A549 (cell line): ENCODE results near the gene NDRG2.

Experiments used
- BHLHE40 ChIP-seq: IDR thresholded peaks from 2 replicates; pipeline ENCODE4 v1.6.1; 2012; ENCODE audit warnings: low read depth, low read length, inconsistent platforms
- CHD4 ChIP-seq: fragments of 200-600 bp; sonication (generic); IDR thresholded peaks from 2 replicates; pipeline ENCODE4 v1.6.1; 2016; ENCODE audit warnings: antibody characterized with exemption, mild to moderate bottlenecking, borderline replicate concordance
- ESRRA ChIP-seq: fragments of 150-350 bp; IDR thresholded peaks from 2 replicates; pipeline ENCODE4 v1.6.1; 2014; ENCODE audit warnings: mild to moderate bottlenecking, low read length, borderline replicate concordance
- NFE2L2 ChIP-seq: fragments of 150-350 bp; conservative IDR thresholded peaks from 2 replicates; pipeline ENCODE4 v1.6.1; 2014; ENCODE audit warnings: low read length
- RAD21 ChIP-seq, 2 experiments: fragments of >200 bp in 1 of 2; sonication (Bioruptor Twin) in 1 of 2; formaldehyde crosslinking in 1 of 2; IDR thresholded peaks in 1 of 2; conservative IDR thresholded peaks in 1 of 2; 2 replicates in 1 of 2; 3 replicates in 1 of 2; pipeline ENCODE4 v1.6.1; 2012 to 2018; ENCODE audit warnings: inconsistent platforms in 1 of 2
- RFX5 ChIP-seq: fragments of 450-650 bp; IDR thresholded peaks from 2 replicates; pipeline ENCODE4 v1.7.1; 2014; ENCODE audit warnings: antibody characterized with exemption, mild to moderate bottlenecking, moderate library complexity
- SMC3 ChIP-seq: fragments of >200 bp; sonication (Bioruptor Twin); formaldehyde crosslinking; IDR thresholded peaks from 3 replicates; pipeline ENCODE4 v1.6.1; 2018; ENCODE audit warnings: inconsistent platforms
- TP53 ChIP-seq: fragments of 250-450 bp; sonication (Bioruptor Pico); IDR thresholded peaks from 2 replicates; pipeline ENCODE4 v1.5.0; 2021; ENCODE audit warnings: mild to moderate bottlenecking, moderate library complexity
- TF ChIP-seq, protein P1 (sequence below): fragments of >200 bp; sonication (Bioruptor Twin); formaldehyde crosslinking; IDR thresholded peaks from 3 replicates; pipeline ENCODE4 v1.5.1; 2016

GRCh38 chr14:21014761-21015190 is 10.1 kb downstream of the NDRG2 start:
- TF ChIP-seq ESRRA (no peak), TP53 (CRISPR knock-in tag) (no peak), SMC3 (peak; percentile 92), CHD4 (no peak), BHLHE40 (no peak), NFE2L2 (no peak), RAD21 (conservative IDR thresholded peaks at IDR 0.05 in 1 of 2, IDR thresholded peaks at IDR 0.05 in 1 of 2) (peak; percentile 90 to 96), RFX5 (no peak)
- TF ChIP-seq, protein P1, sequence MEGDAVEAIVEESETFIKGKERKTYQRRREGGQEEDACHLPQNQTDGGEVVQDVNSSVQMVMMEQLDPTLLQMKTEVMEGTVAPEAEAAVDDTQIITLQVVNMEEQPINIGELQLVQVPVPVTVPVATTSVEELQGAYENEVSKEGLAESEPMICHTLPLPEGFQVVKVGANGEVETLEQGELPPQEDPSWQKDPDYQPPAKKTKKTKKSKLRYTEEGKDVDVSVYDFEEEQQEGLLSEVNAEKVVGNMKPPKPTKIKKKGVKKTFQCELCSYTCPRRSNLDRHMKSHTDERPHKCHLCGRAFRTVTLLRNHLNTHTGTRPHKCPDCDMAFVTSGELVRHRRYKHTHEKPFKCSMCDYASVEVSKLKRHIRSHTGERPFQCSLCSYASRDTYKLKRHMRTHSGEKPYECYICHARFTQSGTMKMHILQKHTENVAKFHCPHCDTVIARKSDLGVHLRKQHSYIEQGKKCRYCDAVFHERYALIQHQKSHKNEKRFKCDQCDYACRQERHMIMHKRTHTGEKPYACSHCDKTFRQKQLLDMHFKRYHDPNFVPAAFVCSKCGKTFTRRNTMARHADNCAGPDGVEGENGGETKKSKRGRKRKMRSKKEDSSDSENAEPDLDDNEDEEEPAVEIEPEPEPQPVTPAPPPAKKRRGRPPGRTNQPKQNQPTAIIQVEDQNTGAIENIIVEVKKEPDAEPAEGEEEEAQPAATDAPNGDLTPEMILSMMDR: peak; percentile 93
